K562 (cell line): ENCODE results near the gene MPIG6B. TPM values are rescaled to one million over a fixed set of nuclear protein-coding genes. Genes with fewer than 3 reads are reported as not detected.
A peak's percentile ranks its signal among the peaks of the same experiment; 100 is the strongest.

Source experiments
- ATAC-seq: fragments of 200-7000 bp; cut with Tn5 transposase; 3 replicates; pipeline ENCODE4 v1.9.1; 2020; ENCODE audit warnings: moderate library complexity
- BruUV-seq: library from RNA; stranded (reverse); fragments of 400-500 nt; replicated peaks from 2 replicates; lab custom pipeline; 2021; lab: Mats Ljungman, UMichigan
- CTCF ChIA-PET: fragments of 300-600 bp; formaldehyde crosslinking; extraction: SDS; loops from one replicate; lab custom pipeline; 2021; ENCODE audit warnings: low intra/inter-chr PET ratio; lab: Yijun Ruan, JAX
- POLR2A ChIA-PET: fragments of 300-600, 350-650 bp; sonication (Branson Sonifier 250); formaldehyde crosslinking; extraction: SDS; loops from one replicate; lab custom pipeline; 2021; ENCODE audit warnings: antibody characterized with exemption, inconsistent platforms; lab: Yijun Ruan, JAX
- DNase-seq, 4 experiments: peaks; one replicate each; pipeline versions ENCODE4 v3.0.0 to v3.0.0-alpha.2; 2011 to 2018; ENCODE audit warnings: low spot score in 3 of 4, mixed read lengths in 3 of 4; ENCODE audit errors: extremely low read depth in 1 of 4
- FAIRE-seq: peaks from 2 replicates; lab custom pipeline; 2011; peaks lifted over from hg19 to GRCh38; lab: Jason Lieb, UNC
- H2AFZ ChIP-seq: 2 replicates; pipeline ENCODE4 v1.6.0; 2011; ENCODE audit warnings: low read depth, low read length, control low read depth, inconsistent platforms
- H3K27ac ChIP-seq: fragments of 200-600 bp; 3 replicates; pipeline ENCODE4 v1.8.0; 2011; ENCODE audit warnings: low read depth, mild to moderate bottlenecking, control low read depth, inconsistent platforms, low read length, moderate library complexity, mixed read lengths; ENCODE audit errors: extremely low read depth
- H3K27me3 ChIP-seq, 2 experiments: fragments of 300-600 bp in 1 of 2; 2 replicates in 1 of 2; 3 replicates in 1 of 2; pipeline versions ENCODE4 v1.6.0 to v1.8.0; 2011; ENCODE audit warnings: inconsistent platforms in 2 of 2, low read length in 2 of 2, mild to moderate bottlenecking in 1 of 2, mixed read lengths in 1 of 2, moderate library complexity in 1 of 2; ENCODE audit not compliant: control insufficient read depth in 2 of 2, insufficient read depth in 2 of 2
- H3K36me3 ChIP-seq: fragments of 300-600 bp; 3 replicates; pipeline ENCODE4 v1.8.0; 2011; ENCODE audit warnings: mild to moderate bottlenecking, low read length, inconsistent platforms; ENCODE audit not compliant: control insufficient read depth, insufficient read depth
- H3K4me1 ChIP-seq, 2 experiments: fragments of 200-600 bp in 1 of 2; replicated peaks in 1 of 2; 2 replicates in 1 of 2; 3 replicates in 1 of 2; pipeline versions ENCODE4 v1.5.1 to v1.8.0; 2011; ENCODE audit warnings: inconsistent platforms in 2 of 2, low read length in 2 of 2, mild to moderate bottlenecking in 1 of 2, mixed read lengths in 1 of 2, moderate library complexity in 1 of 2; ENCODE audit not compliant: control insufficient read depth in 2 of 2, insufficient read depth in 2 of 2
- H3K4me2 ChIP-seq: 2 replicates; pipeline ENCODE4 v1.6.1; 2011; ENCODE audit warnings: low read length, control low read depth, inconsistent platforms, mixed read lengths; ENCODE audit not compliant: insufficient read depth
- H3K4me3 ChIP-seq: fragments of 200-600 bp; sonication (generic), shearing (Covaris generic); 2 replicates; pipeline ENCODE4 v1.5.1; 2016; ENCODE audit warnings: control low read depth, inconsistent platforms
- H3K79me2 ChIP-seq: fragments of 200-600 bp; 3 replicates; pipeline ENCODE4 v1.8.0; 2011; ENCODE audit warnings: low read length, inconsistent platforms; ENCODE audit not compliant: control insufficient read depth, insufficient read depth
- H3K9ac ChIP-seq, 2 experiments: 2 replicates each; pipeline versions ENCODE4 v1.6.0 to v1.6.1; 2011; ENCODE audit warnings: low read depth in 2 of 2, low read length in 2 of 2, control low read depth in 1 of 2, inconsistent platforms in 1 of 2, mild to moderate bottlenecking in 1 of 2, mixed read lengths in 1 of 2; ENCODE audit not compliant: insufficient read depth in 1 of 2
- H3K9me1 ChIP-seq: one replicate; pipeline ENCODE4 v1.6.0; 2011; ENCODE audit warnings: inconsistent platforms, mild to moderate bottlenecking, low read length, moderate library complexity; ENCODE audit not compliant: control insufficient read depth, insufficient read depth
- H3K9me3 ChIP-seq: replicated peaks from 2 replicates; pipeline ENCODE4 v1.5.1; 2011; ENCODE audit warnings: low read depth, low read length, inconsistent platforms; ENCODE audit not compliant: control insufficient read depth, insufficient read depth
- H4K20me1 ChIP-seq: replicated peaks from 2 replicates; pipeline ENCODE4 v1.6.1; 2011; ENCODE audit warnings: low read length, inconsistent platforms, mixed read lengths; ENCODE audit not compliant: control insufficient read depth, insufficient read depth
- DEAF1 ChIP-seq: fragments of 450-650 bp; formaldehyde crosslinking; IDR thresholded peaks from 2 replicates; pipeline ENCODE4 v1.4.0; 2020; ENCODE audit warnings: mild to moderate bottlenecking, moderate library complexity
- EP400 ChIP-seq: fragments of 450-650 bp; IDR thresholded peaks from 2 replicates; pipeline ENCODE4 v1.6.1; 2017; ENCODE audit warnings: antibody characterized with exemption, mild to moderate bottlenecking, moderate library complexity
- FOXA3 ChIP-seq, 2 experiments: fragments of 450-650 bp in 1 of 2; sonication (generic) in 1 of 2; formaldehyde crosslinking; IDR thresholded peaks in 1 of 2; conservative IDR thresholded peaks in 1 of 2; 2 replicates each; pipeline versions ENCODE4 v1.4.0 to v1.8.0; 2020 to 2022; ENCODE audit warnings: mild to moderate bottlenecking in 2 of 2, missing genetic modification reagents in 1 of 2
- HINFP ChIP-seq: fragments of 450-650 bp; conservative IDR thresholded peaks from 2 replicates; pipeline ENCODE4 v1.6.1; 2016; ENCODE audit warnings: missing genetic modification characterization, low read depth, mild to moderate bottlenecking, control low read depth, missing compliant biosample characterization
- HIVEP1 ChIP-seq: fragments of 250-450 bp; sonication (Bioruptor Pico); IDR thresholded peaks from 2 replicates; pipeline ENCODE4 v1.4.0; 2020; ENCODE audit warnings: mild to moderate bottlenecking
- ILF3 ChIP-seq: fragments of 450-650 bp; IDR thresholded peaks from 2 replicates; pipeline ENCODE4 v1.6.1; 2018; ENCODE audit warnings: antibody characterized with exemption, mild to moderate bottlenecking, moderate library complexity, borderline replicate concordance
- KAT8 ChIP-seq: fragments of 450-650 bp; IDR thresholded peaks from 2 replicates; pipeline ENCODE4 v1.6.1; 2016; ENCODE audit warnings: low read depth, mild to moderate bottlenecking
- KLF16 ChIP-seq: IDR thresholded peaks from 2 replicates; pipeline ENCODE4 v1.6.1; 2016; ENCODE audit warnings: antibody characterized with exemption
- MED1 ChIP-seq: sonication (generic); formaldehyde crosslinking; IDR thresholded peaks from 2 replicates; pipeline ENCODE4 v1.8.1; 2023; ENCODE audit warnings: missing genetic modification reagents, borderline replicate concordance
- RBFOX2 ChIP-seq: fragments of 200-400 bp; formaldehyde crosslinking; IDR thresholded peaks from 2 replicates; pipeline ENCODE4 v1.6.1; 2017; ENCODE audit warnings: low read depth, mild to moderate bottlenecking, low read length, moderate library complexity
- SMARCC2 ChIP-seq: fragments of 450-650 bp; IDR thresholded peaks from 2 replicates; pipeline ENCODE4 v1.6.1; 2017; ENCODE audit warnings: antibody characterized with exemption, moderate library complexity, mild to moderate bottlenecking, low read depth
- TFAP4 ChIP-seq: sonication (generic); formaldehyde crosslinking; IDR thresholded peaks from 2 replicates; pipeline ENCODE4 v1.8.0; 2022; ENCODE audit warnings: missing genetic modification reagents, mild to moderate bottlenecking, moderate library complexity, borderline replicate concordance
- TFE3 ChIP-seq: fragments of 450-650 bp; formaldehyde crosslinking; IDR thresholded peaks from 2 replicates; pipeline ENCODE4 v1.4.0; 2020; ENCODE audit warnings: mild to moderate bottlenecking, mixed read lengths
- ZNF316 ChIP-seq: fragments of 450-650 bp; IDR thresholded peaks from 2 replicates; pipeline ENCODE4 v1.6.1; 2016
- WGBS: fragments of 100-300 bp; shearing (Covaris generic); methylation state at CpG from one replicate; pipeline ENCODE4 v1.1.6; 2016; ENCODE audit warnings: low coverage, mixed read lengths; ENCODE audit not compliant: insufficient coverage; ENCODE audit errors: missing lambda C conversion rate; 5-methylcytosine and 5-hydroxymethylcytosine counted together
- in situ Hi-C: fragments of 300-500 bp; cut with MboI; formaldehyde crosslinking; loops from 4 replicates; pipeline ENCODE4 v1.15.0; 2018; ENCODE audit warnings: inconsistent platforms, mixed read lengths
- intact Hi-C: fragments of 100-400 bp; cut with micrococcal nuclease; formaldehyde crosslinking; loops from 2 replicates; pipeline ENCODE4 v1.14.2; 2022
- polyA plus RNA-seq, 8 experiments: library from polyadenylated mRNA; depleted of rRNA in 4 of 8; stranded (reverse) in 5 of 8; unstranded in 3 of 8; fragments of >200 nt; fragmentation: Nextera tagmentation in 2 of 8; fragmentation: Illumina TruSeq in 1 of 8; extraction: Ambion mirVana in 2 of 8; extraction: Trizol in 1 of 8; gene quantifications; 2 replicates each; pipeline versions ENCODE4 v1.2.1 to v1.2.3, GENCODE V29; 2011 to 2014; ENCODE audit warnings: inconsistent platforms in 1 of 8, missing spikeins in 1 of 8
- total RNA-seq, 7 experiments: library from RNA; depleted of rRNA in 6 of 7; stranded (reverse); fragments of >200 nt in 6 of 7; fragmentation: Illumina TruSeq in 2 of 7; extraction: Trizol in 2 of 7; gene quantifications; 2 replicates each; pipeline versions ENCODE4 v1.2.1 to v1.2.3, GENCODE V29; 2011 to 2021; ENCODE audit warnings: low replicate concordance in 1 of 7

Gene MPIG6B
- total and polyA plus RNA-seq, 9 of the 15 experiments (the other 6 are each of a cell fraction or from before 2014, with no cell fraction given), result 0.11 to 1.2 (median 0.28) TPM; not detected in 1

GRCh38 chr6:31765910-31766794 lies 43.0 kb downstream of the MPIG6B start:
- DNase-seq (peak in 1 of 4 experiments; percentile 62), FAIRE-seq (no peak), ATAC-seq (no peak)
- H2AFZ ChIP-seq, result no peak overlapping the region
- 76% methylated on average over 42 of the region's 42 CpGs for WGBS
- H3K4me1 ChIP-seq, result peaks cover 18 to 47% of the 10 kb centered on the region in 2 experiments; a peak in 4 of 5 replicates
- ChIA-PET POLR2A (interaction anchor here (0.7 to 5.9 kb wide), 20 partner anchors 7 to 106 kb away, joined by 3 to 75 read pairs (median 3); partner anchors contain the start of genes C6orf47, CLIC1, HSPA1B and LSM2), CTCF (interaction anchor here (1.4 kb wide), 1 partner anchor 86 kb away, joined by 4 read pairs; the partner anchor contains the start of gene LY6G5C)
- in situ Hi-C loops (loop anchor here (5.0 kb wide), 1 partner anchor 79 kb away; no protein-coding TSS in a partner anchor), intact Hi-C loops (no loop called here)
- H3K9me1 ChIP-seq, result peaks cover 4% of the 10 kb centered on the region
- H3K9ac ChIP-seq, result peak overlapping the region in 1 of 2 experiments; percentile 72; a peak in 2 of 4 replicates
- H3K4me2 ChIP-seq, result no peak overlapping the region
- H3K79me2 ChIP-seq, result no peaks in the 10 kb centered on the region
- H3K9me3 ChIP-seq, result no peaks in the 10 kb centered on the region
- BruUV-seq, result no TSS peak
- no peak overlapping the region for H3K4me3 ChIP-seq
- no peaks in the 10 kb centered on the region for H3K27me3 ChIP-seq
- peaks cover 30% of the 10 kb centered on the region; the same call in 2 of the 3 replicates for H3K36me3 ChIP-seq
- no peak overlapping the region for H3K27ac ChIP-seq
- no peaks in the 10 kb centered on the region for H4K20me1 ChIP-seq
- TF ChIP-seq KLF16 (no peak), TFE3 (no peak), HINFP (tag) (no peak), HIVEP1 (CRISPR knock-in tag) (no peak), DEAF1 (CRISPR knock-in tag) (no peak), RBFOX2 (peak; percentile 53), SMARCC2 (no peak), MED1 (CRISPR knock-in tag) (0 out of 2 replicates have a peak, but pooled peaks have one; percentile 31), EP400 (no peak), ILF3 (no peak), FOXA3 (CRISPR knock-in tag; conservative IDR thresholded peaks at IDR 0.05 in 1 of 2, IDR thresholded peaks at IDR 0.05 in 1 of 2) (0 out of 4 replicates have a peak, but pooled peaks of 1 of the 2 experiments have one; percentile 20), ZNF316 (no peak), KAT8 (no peak), TFAP4 (CRISPR knock-in tag) (peak; percentile 34; the same call in 1 of the 2 replicates)
